A673 (cell line): ENCODE measurements around the gene CTSO. TPM values are rescaled to one million over a fixed set of nuclear protein-coding genes. Genes with fewer than 3 reads are reported as not detected.
A peak's percentile ranks its signal among the peaks of the same experiment; 100 is the strongest.

Experiments
- Bru-seq: library from RNA; stranded (reverse); fragments of 400-500 nt; gene quantifications from one replicate; lab custom pipeline; 2021; lab: Mats Ljungman, UMichigan
- BruChase-seq, 2 experiments: library from RNA; stranded (reverse); fragments of 400-500 nt; gene quantifications; one replicate each; lab custom pipeline; 2021; lab: Mats Ljungman, UMichigan
- BruUV-seq: library from RNA; stranded (reverse); fragments of 400-500 nt; replicated peaks from 2 replicates; lab custom pipeline; 2021; lab: Mats Ljungman, UMichigan
- CTCF ChIA-PET: fragments of 300-600 bp; sonication (Branson Sonifier 250); formaldehyde crosslinking; loops from one replicate; lab custom pipeline; 2022; ENCODE audit warnings: antibody characterized with exemption; lab: Charles Lee
- POLR2A ChIA-PET: fragments of 300-600 bp; sonication (Branson Sonifier 250); formaldehyde crosslinking; loops from one replicate; lab custom pipeline; 2022; ENCODE audit warnings: antibody characterized with exemption; ENCODE audit not compliant: low non-redundant PET; lab: Charles Lee
- DNase-seq: peaks from one replicate; pipeline ENCODE4 v3.0.0-alpha.2; 2015; ENCODE audit warnings: low spot score
- H3K27ac ChIP-seq: fragments of 200-600 bp; sonication (generic); 2 replicates; pipeline ENCODE4 v1.5.1; 2016; ENCODE audit warnings: mixed run types, low read depth, mild to moderate bottlenecking, mixed read lengths, antibody characterized with exemption, low read length; ENCODE audit not compliant: poor library complexity, severe bottlenecking
- H3K27me3 ChIP-seq: fragments of 200-600 bp; sonication (generic); replicated peaks from 2 replicates; pipeline ENCODE4 v1.6.1; 2017; ENCODE audit warnings: mixed run types, low read depth, mild to moderate bottlenecking, mixed read lengths, antibody characterized with exemption, low read length; ENCODE audit not compliant: insufficient read depth, poor library complexity
- H3K36me3 ChIP-seq: fragments of 200-600 bp; sonication (generic); 2 replicates; pipeline ENCODE4 v1.6.1; 2016; ENCODE audit warnings: mixed run types, mild to moderate bottlenecking, mixed read lengths, antibody characterized with exemption, low read length; ENCODE audit not compliant: insufficient read depth, poor library complexity, severe bottlenecking
- H3K4me1 ChIP-seq: fragments of 200-600 bp; sonication (generic); 2 replicates; pipeline ENCODE4 v1.6.1; 2017; ENCODE audit warnings: mixed run types, mild to moderate bottlenecking, mixed read lengths, antibody characterized with exemption, low read length; ENCODE audit not compliant: insufficient read depth, poor library complexity, severe bottlenecking
- H3K4me3 ChIP-seq: fragments of 200-600 bp; sonication (generic); 2 replicates; pipeline ENCODE4 v1.5.1; 2016; ENCODE audit warnings: low read depth, mixed run types, mild to moderate bottlenecking, mixed read lengths, low read length; ENCODE audit not compliant: poor library complexity, severe bottlenecking
- H3K9me3 ChIP-seq: fragments of 200-600 bp; sonication (generic); 2 replicates; pipeline ENCODE4 v1.6.1; 2016; ENCODE audit warnings: mixed run types, low read depth, mild to moderate bottlenecking, mixed read lengths, antibody characterized with exemption, low read length; ENCODE audit not compliant: poor library complexity, severe bottlenecking
- CTCF ChIP-seq: fragments of 300-800, 200-600 bp; sonication (generic); conservative IDR thresholded peaks from 2 replicates; pipeline ENCODE4 v1.5.1; 2017; ENCODE audit warnings: low read depth, mild to moderate bottlenecking, antibody characterized with exemption, low read length, moderate library complexity, mixed read lengths
- EZH2 ChIP-seq: fragments of 200-600 bp; sonication (generic); IDR thresholded peaks from 2 replicates; pipeline ENCODE4 v1.6.1; 2017; ENCODE audit warnings: borderline replicate concordance, low read depth, mild to moderate bottlenecking, mixed read lengths, antibody characterized with exemption, low read length; ENCODE audit not compliant: poor library complexity, severe bottlenecking
- intact Hi-C: fragments of 100-400 bp; cut with micrococcal nuclease; formaldehyde crosslinking; loops from one replicate; pipeline ENCODE4 v1.10.0; 2022; ENCODE audit not compliant: unreplicated experiment
- long read RNA-seq: library from polyadenylated mRNA; stranded (forward); transcript quantifications from one replicate; pipeline ENCODE4 v2.0.0, GENCODE V29; 2022
- total RNA-seq: library from RNA; stranded (reverse); gene quantifications from 2 replicates; pipeline ENCODE4 v1.2.3, GENCODE V29; 2021

CTSO gene
- 1.4 and 1.9 TPM in 2 replicates for total RNA-seq
- percentile 44 among the genes with signal in this experiment for Bru-seq, nascent RNA
- percentile 36 among the genes with signal in this experiment for BruChase-seq, experiment 1, labeled RNA remaining after a 2-hour chase
- BruChase-seq, experiment 2, labeled RNA remaining after a 6-hour chase: percentile 48 among the genes with signal in this experiment
- long read RNA-seq, transcript CTSO-201 (8 exons, 2,954 nt): major isoform, 8 of 9 reads
- long read RNA-seq, partial matches to known transcripts: 1 of 9 reads
- long read RNA-seq, other reads (novel, unspliced or antisense): 0 of 9 reads

- intact Hi-C loops: loop anchor here (1.0 to 5.0 kb wide), 2 partner anchors 143 to 551 kb away; no protein-coding TSS in a partner anchor
- no peaks in the 10 kb centered on the region for H3K9me3 ChIP-seq
- peak; percentile 86 for DNase-seq
- POLR2A ChIA-PET: interaction anchor here (0.6 kb wide), 1 partner anchor 107 kb away, joined by 3 read pairs; no protein-coding TSS in a partner anchor
- H3K4me3 ChIP-seq: peak within 1 kb of the TSS; percentile 80
- H3K4me1 ChIP-seq: peaks cover 4% of the 10 kb centered on the region
- CTCF ChIA-PET: interaction anchor here (0.5 to 1.9 kb wide), 3 partner anchors 143 to 380 kb away, joined by 3 to 16 read pairs (median 3); no protein-coding TSS in a partner anchor
- TSS peak; percentile 90 for BruUV-seq
- TF ChIP-seq EZH2: no peak
- TF ChIP-seq CTCF: peak; percentile 80
- peak within 1 kb of the TSS; percentile 94 for H3K27ac ChIP-seq
- no peaks in the 10 kb centered on the region for H3K27me3 ChIP-seq
- no peaks in the 10 kb centered on the region for H3K36me3 ChIP-seq
Measured at GRCh38 chr4:155953151-155954117, at the start of gene CTSO. CTSO (minus strand) TSS chr4:155953866; CDS start chr4:155953847, 19 bp downstream.

GRCh38 chr4:156000491-156000890 lies 46.8 kb upstream of the CTSO start:
- Histone ChIP-seq H3K4me3 (no peak overlapping the region), H3K27ac (no peak overlapping the region), H3K4me1 (no peaks in the 10 kb centered on the region), H3K27me3 (no peaks in the 10 kb centered on the region), H3K36me3 (no peaks in the 10 kb centered on the region), H3K9me3 (no peaks in the 10 kb centered on the region)
- no peak for TF ChIP-seq CTCF
- TF ChIP-seq EZH2: no peak
- BruUV-seq: no TSS peak
- POLR2A ChIA-PET: no interaction called here
- CTCF ChIA-PET: no interaction called here
- no peak for DNase-seq
- intact Hi-C loops: no loop called here

GRCh38 chr4:155999725-156000124 lies 46.1 kb upstream of the CTSO start:
- CTCF ChIA-PET: no interaction called here
- no peak for TF ChIP-seq EZH2
- TF ChIP-seq CTCF: peak; percentile 49
- Histone ChIP-seq H3K27ac (no peak overlapping the region), H3K4me1 (no peaks in the 10 kb centered on the region), H3K4me3 (no peak overlapping the region), H3K27me3 (no peaks in the 10 kb centered on the region), H3K36me3 (no peaks in the 10 kb centered on the region), H3K9me3 (no peaks in the 10 kb centered on the region)
- POLR2A ChIA-PET: no interaction called here
- DNase-seq: peak; percentile 26
- BruUV-seq: no TSS peak
- intact Hi-C loops: no loop called here
